Stimulated activated CD4-positive, alpha-beta T cell treated with anti-CD3 and anti-CD28 coated beads, Interleukin-4, amount 100 ng/mL, for 24 hours (primary cell): ENCODE results near the gene HACL1.
A peak's percentile ranks its signal among the peaks of the same experiment; 100 is the strongest.

Experiments used
- DNase-seq: peaks from one replicate; pipeline ENCODE4 v3.0.0-alpha.2; 2020

Gene HACL1

DNA sequence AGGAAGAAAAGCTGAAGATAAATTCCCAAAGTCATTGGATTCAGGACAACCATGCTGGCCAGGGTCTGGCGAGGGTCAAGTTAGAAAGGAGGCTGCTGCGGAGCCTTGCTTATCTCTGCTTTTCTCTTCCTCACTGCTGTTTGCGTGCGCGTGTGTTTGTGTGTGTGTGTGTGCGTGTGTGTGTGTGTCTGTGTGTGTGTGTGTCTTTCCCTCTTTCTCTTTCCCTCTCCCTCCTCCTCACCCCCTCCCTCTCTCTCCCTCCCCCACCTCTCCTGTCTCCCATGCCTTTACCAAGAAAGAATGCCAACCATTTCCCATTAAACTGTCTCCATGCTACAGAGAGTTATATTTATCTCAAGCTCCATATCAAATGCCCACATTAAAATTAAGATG is 79.8 kb downstream of the HACL1 start, which contains the start of gene COLQ:
COLQ (minus strand) TSS at position 134 of the 393 bp plus-strand sequence; CDS start at position 53, 81 bp downstream.
- DNase-seq, result no peak

DNA sequence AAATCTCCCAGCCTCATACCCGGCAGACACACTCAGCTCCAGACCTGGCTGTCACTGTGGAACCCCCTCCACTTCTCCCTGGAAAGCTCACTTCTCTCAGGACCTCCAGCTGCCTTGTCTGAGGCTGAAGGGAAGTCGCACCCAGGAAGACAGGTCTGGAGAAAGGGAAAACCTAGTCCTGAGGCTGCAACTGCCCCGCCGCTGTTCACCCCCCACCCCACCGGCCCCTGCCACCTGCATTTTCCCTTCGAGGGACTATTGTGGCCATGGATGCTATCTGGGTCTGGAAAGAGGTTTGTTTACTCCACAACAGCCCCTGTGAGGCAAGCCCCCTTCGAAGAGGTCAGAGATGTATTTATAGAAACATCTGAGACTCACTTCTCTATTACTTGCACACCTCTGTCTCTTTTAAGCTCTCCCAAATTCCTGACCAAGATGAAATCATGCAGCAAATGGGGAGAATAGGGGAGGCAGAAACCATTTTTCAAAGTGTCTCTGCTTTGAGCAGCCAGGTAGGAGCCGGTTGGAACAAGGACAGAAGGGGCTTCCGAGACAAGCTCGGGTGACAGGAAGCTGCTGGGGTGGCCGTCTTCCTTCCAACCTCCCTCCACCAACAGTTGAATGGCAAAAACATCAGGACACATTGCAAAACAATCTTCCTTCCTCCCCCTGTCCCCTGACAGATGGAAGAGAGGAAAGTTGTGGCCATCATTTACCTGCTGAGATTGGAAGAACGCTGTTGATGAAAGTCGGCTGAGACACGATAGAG is 80.4 kb downstream of the HACL1 start:
- DNase-seq, result no peak

DNA sequence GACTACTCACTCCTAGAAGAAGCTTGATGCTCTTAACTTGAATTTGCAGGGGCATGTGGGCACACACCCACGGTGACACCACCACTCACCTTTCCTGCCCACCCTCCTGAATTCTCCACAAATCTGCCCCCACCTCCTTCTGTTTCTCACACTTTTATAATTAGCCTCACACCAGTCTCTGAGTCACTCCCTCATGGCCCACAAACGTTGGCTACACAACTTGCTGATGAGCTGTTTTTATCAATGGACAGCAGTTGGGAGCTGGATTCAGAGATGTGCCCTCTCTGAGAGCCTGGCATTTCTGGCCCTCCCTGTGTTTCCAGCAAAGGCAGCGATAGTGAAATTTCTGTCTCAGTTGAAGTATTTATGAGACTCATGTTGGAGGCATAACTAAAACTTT is 81.2 kb downstream of the HACL1 start:
- DNase-seq, result peak; percentile 14

DNA sequence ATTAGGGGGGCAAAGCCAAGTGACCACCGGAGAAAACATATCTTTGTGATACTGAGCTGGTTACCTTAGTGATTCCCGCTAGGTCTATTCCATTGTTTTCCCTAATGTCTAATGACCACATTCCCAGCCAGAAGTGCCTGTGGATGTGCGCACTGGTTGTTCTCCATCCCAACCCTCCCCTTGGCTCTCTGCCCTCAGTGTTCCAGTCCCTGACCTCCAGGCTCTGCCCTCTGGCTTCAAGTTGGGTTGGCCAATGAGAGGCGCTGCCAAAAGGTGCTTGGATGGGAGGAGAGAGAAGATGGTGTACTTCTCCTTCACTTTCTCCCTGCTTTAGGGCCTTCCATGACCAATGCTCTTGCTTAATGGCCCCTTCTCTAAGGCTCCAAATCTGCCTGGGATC is 82.3 kb downstream of the HACL1 start:
- no peak for DNase-seq

DNA sequence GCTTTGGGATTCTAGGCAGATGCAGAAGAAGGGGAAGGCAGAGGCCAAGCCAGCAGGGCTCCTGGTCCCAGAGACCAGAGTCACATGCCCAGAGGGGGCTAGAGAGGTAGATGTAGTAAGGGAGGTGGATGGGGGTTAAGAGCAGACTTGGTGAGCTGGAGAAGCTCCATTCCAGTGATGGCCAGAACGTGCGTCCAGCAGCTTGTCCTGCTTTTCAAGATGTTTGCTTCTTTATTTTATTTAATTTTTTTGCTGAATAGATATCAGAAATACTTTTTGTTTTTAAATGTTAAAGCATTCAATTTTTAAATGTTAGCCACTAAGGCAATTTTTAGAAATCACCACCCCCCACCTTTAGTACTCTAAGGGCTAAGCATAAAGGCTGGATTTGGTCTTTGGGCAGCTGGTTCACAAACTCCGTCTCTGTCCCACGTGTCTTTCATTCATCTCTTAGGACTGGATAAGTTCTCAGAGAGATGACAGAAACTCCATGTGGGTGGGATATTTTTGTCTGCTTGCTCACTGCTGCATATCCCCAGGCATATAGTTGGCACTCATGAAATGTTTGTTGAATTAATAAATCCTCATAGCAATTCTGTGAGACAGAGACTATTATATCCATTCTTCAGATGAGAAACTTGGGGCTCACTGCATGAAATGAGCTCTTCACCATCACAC is 86.6 kb downstream of the HACL1 start:
- no peak for DNase-seq

DNA sequence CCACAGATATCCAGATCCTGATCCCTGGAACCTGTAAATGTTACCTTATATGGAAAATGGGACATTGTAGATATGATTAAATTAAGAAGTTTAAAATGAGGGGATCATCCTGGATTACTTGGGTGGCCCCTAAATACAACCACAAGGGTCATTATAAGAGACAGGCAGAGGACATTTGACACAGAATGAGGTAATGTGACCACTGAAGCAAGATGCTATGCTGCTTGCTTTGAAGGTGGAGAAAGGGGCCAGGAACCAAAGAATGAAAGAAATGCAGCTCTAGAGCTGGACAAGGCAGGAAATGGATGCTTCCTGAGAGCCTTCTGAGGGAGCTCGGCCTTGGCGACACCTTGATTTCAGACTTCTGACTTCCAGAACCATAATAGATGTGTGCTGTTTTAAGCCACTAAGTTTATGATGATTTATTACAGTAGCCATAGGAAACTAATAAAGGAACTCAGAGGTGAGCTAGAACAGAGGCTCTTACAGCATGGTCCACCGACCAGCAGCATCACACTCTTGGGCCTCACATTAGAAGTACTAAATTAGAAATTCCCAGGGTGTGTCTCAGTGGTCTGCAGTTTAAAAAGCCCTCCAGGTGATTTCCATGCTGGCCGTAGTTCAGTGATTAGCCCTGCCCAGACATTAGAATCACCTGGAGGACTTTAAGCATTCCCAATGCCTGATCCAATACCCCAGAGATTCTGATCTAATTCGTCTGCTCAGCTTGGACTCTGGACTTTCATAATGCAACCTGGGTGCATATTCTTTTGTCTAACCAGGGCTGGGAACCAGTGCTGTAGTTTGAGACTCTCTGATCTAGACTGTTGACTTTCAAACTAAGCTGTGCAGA is 87.3 kb downstream of the HACL1 start:
- DNase-seq, result no peak

DNA sequence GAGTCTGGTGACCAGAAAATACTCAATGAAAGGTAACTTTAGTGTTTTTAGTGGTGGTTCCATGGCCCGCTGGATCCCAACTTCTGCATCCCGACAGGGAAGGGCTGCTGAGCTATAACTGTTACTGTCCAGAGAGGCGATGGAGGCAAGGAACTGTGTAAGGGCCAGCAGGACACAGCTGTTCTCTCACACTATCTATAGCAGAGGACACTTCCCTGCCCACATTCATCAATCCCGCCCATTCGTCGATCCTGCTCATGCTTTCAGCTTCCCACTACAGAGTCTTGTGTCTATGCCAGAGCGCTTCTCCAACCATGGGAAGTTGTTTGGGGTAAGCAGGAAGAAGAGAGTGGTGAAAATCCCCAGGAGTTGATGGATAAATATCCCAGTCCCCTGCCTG is 88.3 kb downstream of the HACL1 start:
- no peak for DNase-seq

DNA sequence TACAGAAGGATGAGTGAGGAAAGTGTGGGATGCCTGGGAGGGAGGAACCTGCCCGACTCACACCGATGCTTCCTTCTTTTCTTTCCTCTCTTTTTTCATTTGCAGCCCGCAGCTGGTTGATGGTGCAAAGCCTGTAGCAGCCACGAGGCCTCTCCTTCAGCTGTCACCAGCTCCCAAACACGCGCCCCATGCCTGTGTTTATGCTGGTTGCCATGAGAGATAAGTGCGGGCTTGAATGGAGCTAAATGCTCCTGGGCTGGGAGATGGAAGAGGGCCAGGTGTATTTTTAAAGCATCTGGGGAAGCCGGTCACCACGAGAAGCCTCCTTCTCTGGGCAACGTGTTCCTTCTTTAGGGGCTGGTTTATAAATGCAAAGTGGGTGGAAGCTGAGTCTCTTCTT is 89.2 kb downstream of the HACL1 start:
- DNase-seq, result no peak

DNA sequence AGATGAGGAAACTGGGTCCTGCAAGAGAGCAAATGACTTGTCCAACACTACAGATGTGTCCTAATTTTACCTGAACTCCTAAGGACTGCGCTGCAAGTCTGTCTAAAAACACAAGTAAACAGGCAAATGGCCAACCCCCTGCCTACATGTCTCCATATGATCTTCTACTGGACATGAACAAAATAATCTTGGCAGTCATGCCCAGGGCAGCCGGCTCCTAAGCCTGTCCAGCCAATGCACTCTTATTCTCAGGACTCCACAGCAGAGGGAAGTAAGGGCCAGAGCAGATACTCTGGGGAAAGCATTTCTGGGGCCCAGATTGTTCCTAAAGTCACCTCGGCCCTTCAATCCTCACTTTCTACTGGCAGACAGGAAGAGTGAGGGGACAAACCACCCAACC is 90.2 kb downstream of the HACL1 start:
- DNase-seq, result no peak
